Endodermal cell (in vitro differentiated cells): Measurements from ENCODE around the gene LZTS2. TPM values are rescaled to one million over a fixed set of nuclear protein-coding genes. Genes with fewer than 3 reads are reported as not detected.

Source experiments
- DNase-seq: peaks from one replicate; pipeline ENCODE4 v3.0.0-alpha.2; 2017
- H3K27ac ChIP-seq: 2 replicates; pipeline ENCODE4 v1.5.1; 2013; ENCODE audit warnings: mild to moderate bottlenecking, low read depth, low read length, moderate library complexity
- H3K27me3 ChIP-seq: 2 replicates; pipeline ENCODE4 v1.6.1; 2013; ENCODE audit warnings: mild to moderate bottlenecking, low read length, moderate library complexity; ENCODE audit not compliant: insufficient read depth, control insufficient read depth, poor library complexity, severe bottlenecking
- H3K36me3 ChIP-seq: 2 replicates; pipeline ENCODE4 v1.7.0; 2013; ENCODE audit warnings: mild to moderate bottlenecking, low read length, moderate library complexity; ENCODE audit not compliant: control insufficient read depth, insufficient read depth
- H3K4me1 ChIP-seq: one replicate; pipeline ENCODE4 v1.7.0; 2013; ENCODE audit warnings: low read length; ENCODE audit not compliant: control insufficient read depth, insufficient read depth
- H3K4me3 ChIP-seq: 2 replicates; pipeline ENCODE4 v1.5.1; 2013; ENCODE audit warnings: mild to moderate bottlenecking, low read length, moderate library complexity
- H3K9ac ChIP-seq: 2 replicates; pipeline ENCODE4 v1.6.1; 2013; ENCODE audit warnings: mild to moderate bottlenecking, low read length, moderate library complexity; ENCODE audit not compliant: poor library complexity, severe bottlenecking; ENCODE audit errors: extremely low read depth
- H3K9me3 ChIP-seq: 2 replicates; pipeline ENCODE4 v1.6.1; 2013; ENCODE audit warnings: mild to moderate bottlenecking, low read length, moderate library complexity; ENCODE audit not compliant: control insufficient read depth
- H3K27ac Mint-ChIP-seq: 2 replicates; pipeline ENCODE4 v1.8.0; 2020; ENCODE audit warnings: mixed read lengths
- H3K27me3 Mint-ChIP-seq: 2 replicates; pipeline ENCODE4 v1.8.0; 2021; ENCODE audit warnings: mild to moderate bottlenecking, mixed read lengths; ENCODE audit not compliant: insufficient read depth
- H3K36me3 Mint-ChIP-seq: 2 replicates; pipeline ENCODE4 v1.8.0; 2020; ENCODE audit warnings: low read depth, mixed read lengths
- H3K4me1 Mint-ChIP-seq: 2 replicates; pipeline ENCODE4 v1.8.0; 2020; ENCODE audit warnings: mixed read lengths
- H3K4me3 Mint-ChIP-seq: 2 replicates; pipeline ENCODE4 v1.8.0; 2020; ENCODE audit warnings: mild to moderate bottlenecking, moderate library complexity, mixed read lengths
- H3K9me3 Mint-ChIP-seq: 2 replicates; pipeline ENCODE4 v1.8.0; 2020; ENCODE audit warnings: mild to moderate bottlenecking, mixed read lengths
- CTCF ChIP-seq: fragments of 200-600 bp; sonication (generic); conservative IDR thresholded peaks from 2 replicates; pipeline ENCODE4 v1.5.0; 2021; ENCODE audit warnings: antibody characterized with exemption, mild to moderate bottlenecking
- WGBS, 2 experiments: methylation state at CpG; one replicate each; pipeline versions ENCODE4 v1.1.5 to v1.1.7; 2013; ENCODE audit warnings: missing lambda C conversion rate in 2 of 2, mixed read lengths in 1 of 2; ENCODE audit not compliant: insufficient coverage in 1 of 2, insufficient read length in 1 of 2; 5-methylcytosine and 5-hydroxymethylcytosine counted together
- total RNA-seq, 2 donors: library from RNA; stranded (reverse); fragmentation: NEBNext Ultra II Directional in 1 of 2; extraction: Animal tissue kit (Norgen Biotek cat#: 25700) in 1 of 2; gene quantifications; 2 replicates in 1 of 2; 3 replicates in 1 of 2; pipeline ENCODE4 v1.2.1, GENCODE V29; 2021

Gene LZTS2
- total RNA-seq, 2 donors from 2014 or later = 76.8 to 85.9 TPM

- peaks cover 3% of the 10 kb centered on the region for H3K4me1 ChIP-seq
- H3K4me3 ChIP-seq = peak overlapping the region; percentile 95
- H3K9me3 ChIP-seq = no peaks in the 10 kb centered on the region
- DNase-seq = peak; percentile 62
- H3K27ac Mint-ChIP-seq = peak overlapping the region; percentile 20
- H3K27me3 ChIP-seq = no peaks in the 10 kb centered on the region
- H3K9ac ChIP-seq = peak overlapping the region; percentile 77
- H3K4me1 Mint-ChIP-seq = peaks cover 18% of the 10 kb centered on the region
- H3K9me3 Mint-ChIP-seq = no peaks in the 10 kb centered on the region
- H3K36me3 Mint-ChIP-seq = peaks cover 23% of the 10 kb centered on the region
- TF ChIP-seq CTCF = no peak
- peak overlapping the region; percentile 67 for H3K4me3 Mint-ChIP-seq
- 82 to 83% methylated on average over 5 to 12 of the region's 12 CpGs for WGBS, 2 experiments
- H3K36me3 ChIP-seq = peaks cover 36% of the 10 kb centered on the region
- no peak overlapping the region for H3K27ac ChIP-seq
- no peaks in the 10 kb centered on the region for H3K27me3 Mint-ChIP-seq
These were observed 1.5 kb downstream of the LZTS2 start for GRCh38 chr10:101000915-101001658.

- no peak for TF ChIP-seq CTCF
- Histone ChIP-seq H3K4me1 (no peaks in the 10 kb centered on the region), H3K4me3 (no peak overlapping the region), H3K9me3 (no peaks in the 10 kb centered on the region), H3K27ac (no peak overlapping the region), H3K27me3 (no peaks in the 10 kb centered on the region), H3K9ac (no peak overlapping the region), H3K36me3 (peaks cover 41% of the 10 kb centered on the region)
- WGBS, 2 experiments = 85 to 94% methylated on average over 5 of the region's 5 CpGs
- H3K27ac Mint-ChIP-seq = no peak overlapping the region
- no peaks in the 10 kb centered on the region for H3K27me3 Mint-ChIP-seq
- H3K9me3 Mint-ChIP-seq = no peaks in the 10 kb centered on the region
- peaks cover 13% of the 10 kb centered on the region for H3K4me1 Mint-ChIP-seq
- H3K36me3 Mint-ChIP-seq = peaks cover 26% of the 10 kb centered on the region
- H3K4me3 Mint-ChIP-seq = peak overlapping the region; percentile 67
- DNase-seq = no peak
These were observed 2.0 kb downstream of the LZTS2 start for GRCh38 chr10:101001659-101002035.

- Mint-ChIP-seq H3K27ac (no peak overlapping the region), H3K36me3 (peaks cover 26% of the 10 kb centered on the region), H3K4me1 (peaks cover 12% of the 10 kb centered on the region), H3K27me3 (no peaks in the 10 kb centered on the region), H3K9me3 (no peaks in the 10 kb centered on the region), H3K4me3 (no peak overlapping the region)
- Histone ChIP-seq H3K36me3 (peaks cover 41% of the 10 kb centered on the region), H3K4me1 (no peaks in the 10 kb centered on the region), H3K27ac (no peak overlapping the region), H3K4me3 (no peak overlapping the region), H3K9me3 (no peaks in the 10 kb centered on the region), H3K27me3 (no peaks in the 10 kb centered on the region), H3K9ac (no peak overlapping the region)
- DNase-seq = no peak
- WGBS, 2 experiments = 82 to 90% methylated on average over 2 to 11 of the region's 11 CpGs
- TF ChIP-seq CTCF = no peak
These were observed 2.8 kb downstream of the LZTS2 start for GRCh38 chr10:101002456-101002855.
